Testis (tissue), 2 donors: ENCODE measurements around the gene ADARB1.

Source experiments
- CTCF ChIP-seq, 3 experiments: fragments of 450-650 bp in 2 of 3; fragments of 200-600 bp in 1 of 3; sonication (generic) in 1 of 3; IDR thresholded peaks; one replicate each; pipeline ENCODE4 v1.5.1; 2016 to 2019; ENCODE audit warnings: antibody characterized with exemption in 3 of 3, mild to moderate bottlenecking in 2 of 3, moderate library complexity in 1 of 3
- POLR2A ChIP-seq: fragments of 450-650 bp; IDR thresholded peaks from one replicate; pipeline ENCODE4 v1.6.1; 2017; ENCODE audit warnings: antibody characterized with exemption, mild to moderate bottlenecking, moderate library complexity

DNA sequence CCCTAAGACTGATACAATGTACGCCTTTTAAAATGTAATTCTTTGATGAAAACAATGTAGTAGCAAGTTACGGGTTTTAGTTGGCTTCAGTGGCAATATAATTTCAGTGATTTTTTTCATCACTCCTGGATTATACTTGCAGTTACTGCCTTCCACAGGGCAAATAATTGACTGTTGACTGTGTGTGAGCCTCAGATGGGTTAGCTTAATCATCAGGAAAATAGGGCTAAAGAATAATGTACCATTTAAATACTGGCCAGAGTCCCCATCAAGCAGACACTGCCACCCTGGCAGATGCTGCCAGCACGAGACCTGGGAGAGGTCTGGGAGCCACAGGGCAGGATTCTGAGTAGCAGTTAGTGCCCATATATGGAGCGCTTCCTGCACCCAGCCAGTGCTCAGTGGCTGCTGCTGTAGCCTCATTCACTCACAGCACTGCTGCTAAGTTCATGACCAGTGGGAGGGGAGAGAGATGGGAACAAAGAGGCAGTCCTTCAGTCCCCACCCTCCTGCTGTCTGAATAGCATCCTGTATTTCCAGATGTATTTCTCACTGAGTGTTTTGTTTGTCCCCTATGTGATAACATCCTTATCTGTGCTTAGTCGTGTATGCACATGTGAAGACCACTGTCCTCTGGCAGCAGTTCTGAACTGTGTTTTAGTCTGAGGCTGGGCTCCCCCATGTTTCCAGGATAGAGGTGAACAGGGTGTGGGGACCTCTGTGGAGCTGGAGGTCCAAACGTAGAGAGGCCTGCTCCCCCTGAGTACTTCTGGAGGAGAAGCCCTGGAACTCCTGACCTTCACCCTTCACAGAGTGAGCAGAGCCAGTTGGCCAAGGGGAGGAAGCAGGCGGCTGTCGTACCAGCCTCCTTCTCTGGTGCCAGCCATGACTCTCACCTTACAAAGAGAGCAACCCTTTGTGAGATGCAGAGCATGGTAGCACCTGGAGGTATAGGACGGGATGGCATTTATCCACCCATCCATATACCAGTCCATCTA, 80.4 kb downstream of the ADARB1 start:
- TF ChIP-seq POLR2A (no peak), CTCF (IDR thresholded peaks at IDR 0.05) (no peak)
